Measurements from ENCODE around the gene RPS15. TPM values are rescaled to one million over a fixed set of nuclear protein-coding genes. Genes with fewer than 3 reads are reported as not detected.

Gene RPS15
- total and polyA plus RNA-seq, 4 donors = 574 to 2,993 (median 1,933) TPM

DNA sequence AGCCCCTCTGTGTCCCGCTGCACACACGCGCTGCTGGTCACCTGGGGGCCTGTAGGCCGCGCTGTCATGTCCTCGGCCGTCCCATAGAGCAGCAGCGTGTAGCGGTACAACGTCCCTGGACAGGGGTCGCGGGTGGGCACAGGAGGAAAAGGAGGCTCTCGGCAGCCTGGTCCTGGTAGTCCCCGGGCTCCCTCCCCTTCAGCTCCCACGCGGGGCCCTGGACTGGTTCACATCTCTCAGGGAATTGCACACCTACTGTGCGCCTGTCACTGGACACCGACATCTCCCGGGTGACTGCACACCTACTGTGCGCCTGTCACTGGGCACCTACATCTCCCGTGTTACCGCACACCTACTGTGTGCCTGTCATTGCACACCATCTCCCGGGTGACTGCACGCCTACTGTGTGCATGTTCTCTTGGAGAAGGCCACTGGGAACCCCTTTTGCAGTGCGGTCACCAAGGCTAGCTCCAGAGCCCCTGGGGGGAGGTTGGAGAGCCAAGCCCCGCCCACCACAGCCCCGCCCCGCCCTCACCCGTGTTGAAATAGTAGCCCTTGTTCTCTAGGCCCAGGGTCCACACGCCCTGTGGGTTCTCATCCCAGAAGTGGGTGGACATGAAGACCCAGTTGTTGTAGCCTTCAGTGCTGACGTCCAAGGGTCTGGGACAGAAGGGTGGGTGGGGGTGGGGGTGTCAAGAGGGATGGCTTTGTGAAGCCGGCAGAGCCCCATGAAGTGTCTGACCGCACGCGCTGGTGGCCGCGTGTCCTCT lies 44.4 kb downstream of the RPS15 start:
- WGBS, 2 donors = 84 to 87% methylated on average over 37 of the region's 37 CpGs
- Histone ChIP-seq H3K4me1 (ENCODE audit: control insufficient read depth in 5 of 5, insufficient read depth in 5 of 5, low read length in 5 of 5) (peaks cover 0 to 12% (median 0%) of the 10 kb centered on the region in 5 donors), H3K4me3 (no peak overlapping the region), H3K27ac (ENCODE audit: low read depth in 1 of 2, low read length in 1 of 2) (no peak overlapping the region), H3K27me3 (ENCODE audit: control insufficient read depth in 3 of 3, insufficient read depth in 3 of 3, low read length in 2 of 3) (no peaks in the 10 kb centered on the region), H3K36me3 (ENCODE audit: control insufficient read depth in 4 of 4, insufficient read depth in 4 of 4, low read length in 4 of 4) (no peaks in the 10 kb centered on the region), H3K9me3 (ENCODE audit: control insufficient read depth in 4 of 4, insufficient read depth in 3 of 4, low read length in 3 of 4) (no peaks in the 10 kb centered on the region), H3K9ac (ENCODE audit: insufficient read depth in 1 of 2, low read length in 2 of 2) (no peak overlapping the region)
- no peak for ATAC-seq (ENCODE audit: insufficient read depth, low FRiP score)
- DNase-seq = no peak
- TF ChIP-seq, protein P1, sequence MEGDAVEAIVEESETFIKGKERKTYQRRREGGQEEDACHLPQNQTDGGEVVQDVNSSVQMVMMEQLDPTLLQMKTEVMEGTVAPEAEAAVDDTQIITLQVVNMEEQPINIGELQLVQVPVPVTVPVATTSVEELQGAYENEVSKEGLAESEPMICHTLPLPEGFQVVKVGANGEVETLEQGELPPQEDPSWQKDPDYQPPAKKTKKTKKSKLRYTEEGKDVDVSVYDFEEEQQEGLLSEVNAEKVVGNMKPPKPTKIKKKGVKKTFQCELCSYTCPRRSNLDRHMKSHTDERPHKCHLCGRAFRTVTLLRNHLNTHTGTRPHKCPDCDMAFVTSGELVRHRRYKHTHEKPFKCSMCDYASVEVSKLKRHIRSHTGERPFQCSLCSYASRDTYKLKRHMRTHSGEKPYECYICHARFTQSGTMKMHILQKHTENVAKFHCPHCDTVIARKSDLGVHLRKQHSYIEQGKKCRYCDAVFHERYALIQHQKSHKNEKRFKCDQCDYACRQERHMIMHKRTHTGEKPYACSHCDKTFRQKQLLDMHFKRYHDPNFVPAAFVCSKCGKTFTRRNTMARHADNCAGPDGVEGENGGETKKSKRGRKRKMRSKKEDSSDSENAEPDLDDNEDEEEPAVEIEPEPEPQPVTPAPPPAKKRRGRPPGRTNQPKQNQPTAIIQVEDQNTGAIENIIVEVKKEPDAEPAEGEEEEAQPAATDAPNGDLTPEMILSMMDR (IDR thresholded peaks at IDR 0.05; ENCODE audit: control extremely low read depth, extremely low read depth) = no peak

DNA sequence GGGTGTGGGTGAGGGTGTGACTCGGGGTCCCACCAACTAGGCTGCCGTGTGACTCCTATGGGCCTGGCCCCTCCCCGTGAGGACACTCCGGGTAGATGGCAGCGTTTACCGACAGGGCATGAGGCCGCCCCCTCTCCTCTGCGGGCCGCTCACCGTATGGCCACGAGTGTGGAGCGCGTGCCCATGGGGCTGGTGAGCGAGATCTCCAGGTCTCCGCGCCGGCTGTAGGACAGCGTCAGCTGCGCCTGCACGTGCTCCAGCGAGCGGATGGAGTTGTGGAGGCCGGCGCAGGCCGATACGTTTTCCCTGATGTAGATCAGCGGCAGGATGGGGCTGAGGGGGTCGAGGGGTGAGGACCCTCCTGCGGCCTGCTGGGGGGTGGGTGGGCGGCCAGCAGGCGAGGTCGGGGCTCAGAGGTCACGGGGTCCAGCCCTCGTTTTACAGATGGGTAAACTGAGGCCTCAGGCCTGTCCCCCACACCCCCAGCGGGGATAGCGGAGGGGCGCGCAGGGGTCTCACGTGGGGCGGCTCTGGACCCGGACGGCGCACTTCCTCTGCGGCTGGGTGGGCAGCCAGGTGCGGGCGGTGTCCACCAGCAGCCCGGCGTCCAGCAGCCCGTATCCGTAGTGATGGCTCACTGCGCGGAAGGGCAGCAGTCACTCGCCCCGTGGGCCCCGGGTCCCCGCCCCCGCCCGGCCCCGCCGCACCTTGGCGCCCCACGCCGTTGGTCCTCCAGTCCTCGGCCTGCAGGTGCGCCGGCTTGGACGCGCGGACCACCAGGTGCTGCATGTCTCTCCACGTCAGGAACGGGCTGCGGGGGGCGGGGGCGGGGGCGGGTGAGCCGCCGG lies 45.2 kb downstream of the RPS15 start:
- WGBS, 2 donors = 90 to 95% methylated on average over 66 to 77 of the region's 77 CpGs
- ATAC-seq (ENCODE audit: insufficient read depth, low FRiP score) = no peak
- no peak for DNase-seq
- no peak overlapping the region for H3K4me3 ChIP-seq
- H3K36me3 ChIP-seq (ENCODE audit: control insufficient read depth in 4 of 4, insufficient read depth in 4 of 4, low read length in 4 of 4) = no peaks in the 10 kb centered on the region
- H3K27me3 ChIP-seq (ENCODE audit: control insufficient read depth in 3 of 3, insufficient read depth in 3 of 3, low read length in 2 of 3) = no peaks in the 10 kb centered on the region
- H3K9me3 ChIP-seq (ENCODE audit: control insufficient read depth in 4 of 4, insufficient read depth in 3 of 4, low read length in 3 of 4) = no peaks in the 10 kb centered on the region
- TF ChIP-seq, protein P1 (IDR thresholded peaks at IDR 0.05; ENCODE audit: control extremely low read depth, extremely low read depth) = no peak
- peaks cover 0 to 6% (median 0%) of the 10 kb centered on the region in 5 donors for H3K4me1 ChIP-seq (ENCODE audit: control insufficient read depth in 5 of 5, insufficient read depth in 5 of 5, low read length in 5 of 5)
- no peak overlapping the region for H3K27ac ChIP-seq (ENCODE audit: low read depth in 1 of 2, low read length in 1 of 2)
- H3K9ac ChIP-seq (ENCODE audit: insufficient read depth in 1 of 2, low read length in 2 of 2) = no peak overlapping the region

DNA sequence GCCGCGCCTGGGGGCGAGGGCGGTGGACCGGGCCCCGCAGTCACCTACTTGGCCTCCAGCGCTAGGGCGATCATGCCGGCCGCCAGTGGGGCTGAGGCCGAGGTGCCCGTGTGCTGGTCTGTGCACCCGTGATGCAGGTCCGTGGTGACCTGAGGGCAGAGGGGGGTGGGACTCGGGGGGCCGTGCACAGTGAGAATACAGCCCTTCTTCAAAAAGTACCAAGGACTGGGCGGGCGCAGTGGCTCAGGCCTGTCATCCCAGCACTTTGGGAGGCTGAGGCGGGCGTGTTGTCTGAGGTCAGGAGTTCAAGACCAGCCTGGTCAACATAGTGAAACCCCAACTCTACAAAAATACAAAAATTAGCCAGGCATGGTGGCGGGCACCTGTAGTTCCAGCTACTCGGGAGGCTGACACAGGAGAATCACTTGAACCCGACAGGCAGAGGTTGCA lies 45.8 kb downstream of the RPS15 start:
- no peak overlapping the region for H3K4me3 ChIP-seq
- no peaks in the 10 kb centered on the region for H3K9me3 ChIP-seq (ENCODE audit: control insufficient read depth in 4 of 4, insufficient read depth in 3 of 4, low read length in 3 of 4)
- 90 to 95% methylated on average over 23 of the region's 23 CpGs for WGBS, 2 donors
- no peaks in the 10 kb centered on the region for H3K36me3 ChIP-seq (ENCODE audit: control insufficient read depth in 4 of 4, insufficient read depth in 4 of 4, low read length in 4 of 4)
- ATAC-seq (ENCODE audit: insufficient read depth, low FRiP score) (no peak), DNase-seq (no peak)
- peaks cover 0 to 3% (median 0%) of the 10 kb centered on the region in 5 donors for H3K4me1 ChIP-seq (ENCODE audit: control insufficient read depth in 5 of 5, insufficient read depth in 5 of 5, low read length in 5 of 5)
- H3K27me3 ChIP-seq (ENCODE audit: control insufficient read depth in 3 of 3, insufficient read depth in 3 of 3, low read length in 2 of 3) = no peaks in the 10 kb centered on the region
- no peak overlapping the region for H3K9ac ChIP-seq (ENCODE audit: insufficient read depth in 1 of 2, low read length in 2 of 2)
- TF ChIP-seq, protein P1 (IDR thresholded peaks at IDR 0.05; ENCODE audit: control extremely low read depth, extremely low read depth) = no peak
- no peak overlapping the region for H3K27ac ChIP-seq (ENCODE audit: low read depth in 1 of 2, low read length in 1 of 2)

All from lung (tissue), 12 donors.